Stimulated activated CD4-positive, alpha-beta T cell treated with anti-CD3 and anti-CD28 coated beads, Interleukin-12 subunit alpha, Interleukin-12 subunit beta, amount 100 ng/mL, for 4 hours (primary cell): Measurements from ENCODE around the gene CCDC85B.

Source experiments
- DNase-seq: peaks from one replicate; pipeline ENCODE4 v3.0.0-alpha.2; 2020

Gene CCDC85B

DNA sequence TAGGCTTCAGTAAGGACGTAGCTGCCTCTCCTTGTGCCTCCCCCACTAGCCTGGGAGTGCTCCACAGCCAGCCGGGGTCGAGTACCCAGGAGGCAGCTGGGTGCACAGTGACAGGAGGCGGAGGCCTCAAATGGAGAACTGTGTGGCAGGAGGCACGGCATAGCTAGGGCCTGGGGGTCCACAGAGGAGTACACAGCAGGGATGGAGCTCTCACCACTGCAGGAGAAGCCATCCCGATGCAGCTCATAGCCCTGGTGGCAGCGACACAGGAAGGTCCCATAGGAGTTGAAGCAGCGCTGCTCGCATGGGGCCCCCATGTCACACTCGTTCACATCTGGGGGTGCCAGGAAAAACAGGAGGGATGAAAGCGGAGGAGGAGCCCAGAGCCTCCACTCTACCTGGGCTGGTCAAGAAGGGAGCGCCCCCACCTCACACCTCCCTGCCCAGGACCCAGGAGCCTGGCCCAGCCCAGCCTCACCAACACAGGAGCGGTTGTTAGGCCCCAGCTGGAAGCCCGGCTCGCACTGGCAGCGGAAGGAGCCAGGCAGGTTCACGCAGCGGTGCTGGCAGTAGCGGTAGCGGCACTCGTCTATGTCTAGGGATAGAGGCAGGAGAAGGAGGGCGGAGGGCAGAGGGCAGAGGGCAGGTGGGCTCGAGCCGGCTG is 20.7 kb upstream of the CCDC85B start:
- DNase-seq: no peak

DNA sequence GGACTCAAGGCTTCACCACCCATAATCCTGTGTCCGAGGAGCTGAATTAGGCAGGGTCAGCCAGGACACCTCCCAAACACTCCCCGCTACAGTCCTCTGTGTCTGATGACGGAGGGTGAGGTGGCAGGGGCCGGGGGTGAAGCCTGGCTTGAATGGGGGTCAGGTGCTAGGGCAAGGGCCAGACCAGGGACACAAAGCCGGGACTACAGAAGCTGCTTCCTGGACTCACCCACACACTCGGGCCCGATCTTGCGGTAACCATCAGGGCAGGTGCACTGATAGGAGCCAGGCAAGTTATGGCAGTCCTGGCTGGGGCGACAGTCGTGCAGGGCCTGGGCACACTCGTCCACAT is 20.2 kb upstream of the CCDC85B start:
- no peak for DNase-seq

DNA sequence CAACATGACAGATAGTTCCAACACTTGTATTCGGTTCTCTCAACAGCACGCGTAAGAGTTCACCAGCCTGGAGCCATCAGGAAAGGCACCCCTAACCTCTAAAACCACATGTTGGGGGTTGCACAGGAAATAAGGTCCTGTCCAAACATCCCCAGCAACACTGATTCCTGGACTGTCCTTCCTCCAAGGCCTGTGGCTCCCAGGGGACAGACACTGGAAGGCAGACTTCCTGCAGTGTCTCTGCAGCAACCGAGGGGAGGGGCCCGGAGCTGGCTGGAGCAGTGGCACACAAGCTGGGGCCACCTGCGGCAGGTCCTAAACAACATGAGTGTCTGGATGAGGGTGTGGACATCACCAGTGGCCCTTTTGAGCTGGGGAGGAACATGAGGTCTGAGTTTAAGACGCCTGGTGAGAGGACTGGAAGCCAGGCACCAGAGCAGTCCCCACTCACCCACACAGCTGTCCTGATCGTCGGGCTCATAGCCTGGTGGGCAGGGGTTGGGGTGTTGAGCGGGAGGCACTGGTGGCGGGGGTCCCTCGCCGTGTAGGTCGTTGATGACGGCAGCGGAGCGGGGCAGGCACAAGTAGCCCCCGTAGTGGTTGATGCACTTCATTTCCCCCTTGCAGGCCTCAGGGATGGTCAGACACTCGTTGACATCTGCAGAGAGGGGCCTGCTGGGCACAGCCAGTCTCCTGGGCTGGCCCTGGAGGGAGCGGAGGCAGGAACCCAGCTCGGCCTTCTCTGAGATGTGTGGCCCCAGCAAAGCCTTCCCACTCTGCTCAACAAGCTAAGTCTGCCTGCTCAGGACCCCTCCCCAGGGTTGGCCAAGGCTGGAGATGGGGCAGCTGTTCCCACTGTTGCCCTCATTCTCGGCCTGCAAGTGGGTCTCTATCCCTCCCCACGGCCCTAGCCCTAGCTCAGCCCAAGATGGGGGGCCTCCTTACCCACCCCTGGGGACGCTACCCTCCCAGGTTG is 19.5 kb upstream of the CCDC85B start:
- DNase-seq: no peak

DNA sequence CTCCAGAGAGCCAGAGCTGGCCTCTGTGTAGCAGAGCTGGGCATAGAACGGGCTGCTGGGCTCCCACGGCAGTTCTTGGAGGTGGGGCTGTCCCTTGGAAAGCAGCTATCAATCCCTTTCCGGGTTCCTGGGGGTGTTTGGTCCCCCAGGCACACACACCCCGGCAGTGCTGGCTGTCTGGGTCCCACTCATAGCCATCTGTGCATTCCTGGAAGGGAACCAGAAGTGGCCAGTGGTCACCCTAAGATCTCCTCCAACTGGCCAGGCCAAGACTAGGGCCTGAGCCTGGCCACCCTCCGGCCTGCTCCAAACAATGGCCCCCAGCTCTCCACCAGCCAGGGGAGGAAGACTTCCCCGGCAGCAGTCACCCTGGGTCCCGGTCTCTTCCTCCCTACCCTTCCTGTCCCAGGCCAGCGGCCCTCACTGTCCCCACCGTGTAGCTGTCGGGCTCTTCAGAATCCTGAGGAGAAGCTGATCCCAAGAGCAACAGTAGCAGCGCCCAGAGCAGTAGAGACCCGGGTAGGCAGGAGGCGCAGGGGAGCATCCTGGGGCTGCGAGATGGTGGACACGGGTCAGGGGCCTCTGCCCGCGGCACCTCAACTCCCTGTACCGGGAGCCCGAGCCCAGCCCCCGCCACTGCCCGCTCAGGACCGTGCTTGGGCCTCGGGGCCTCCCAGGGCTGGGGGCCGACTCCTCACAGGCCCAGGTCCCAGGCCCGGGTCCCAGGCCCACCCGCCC is 18.5 kb upstream of the CCDC85B start:
- DNase-seq: no peak

DNA sequence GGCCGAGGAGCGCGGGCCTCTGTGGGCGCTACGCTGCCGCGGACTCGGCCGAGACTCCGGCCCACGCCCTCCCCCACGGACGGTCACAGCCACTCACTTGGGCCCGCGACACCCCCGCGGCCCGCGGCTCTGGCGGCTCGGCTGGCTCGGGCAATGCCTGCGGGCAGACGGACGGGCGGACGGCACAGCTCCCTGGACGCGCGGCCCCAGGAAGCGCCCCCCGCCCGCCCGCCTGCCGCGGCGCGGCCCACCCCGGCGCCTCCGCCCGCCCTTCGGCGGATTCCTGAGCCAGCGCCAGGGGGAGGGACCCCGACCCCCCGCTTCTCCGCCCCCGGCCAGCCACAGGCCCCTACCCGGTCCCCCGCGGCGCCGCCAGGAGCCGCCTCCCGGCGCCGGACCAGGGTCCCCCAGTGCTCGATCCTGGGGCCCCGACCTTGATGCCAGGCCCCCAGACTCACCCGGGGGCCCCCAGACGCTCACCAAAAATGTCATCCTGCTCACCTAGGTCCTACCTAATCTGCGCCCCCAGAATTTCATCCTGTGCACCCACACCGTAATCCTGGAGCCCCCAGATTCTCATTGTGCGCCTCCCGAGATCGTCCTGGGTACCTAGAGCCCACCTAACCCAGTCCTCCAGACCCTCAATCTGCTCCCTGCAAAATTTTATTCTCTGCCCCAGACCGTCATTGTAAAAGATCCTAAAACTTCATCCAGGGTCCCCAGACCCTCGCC is 17.7 kb upstream of the CCDC85B start, which contains the start of gene EFEMP2:
EFEMP2 (minus strand) TSS at position 215 of the 732 bp plus-strand sequence. CDS start 446 bp downstream, outside the sequence.
- DNase-seq: no peak

DNA sequence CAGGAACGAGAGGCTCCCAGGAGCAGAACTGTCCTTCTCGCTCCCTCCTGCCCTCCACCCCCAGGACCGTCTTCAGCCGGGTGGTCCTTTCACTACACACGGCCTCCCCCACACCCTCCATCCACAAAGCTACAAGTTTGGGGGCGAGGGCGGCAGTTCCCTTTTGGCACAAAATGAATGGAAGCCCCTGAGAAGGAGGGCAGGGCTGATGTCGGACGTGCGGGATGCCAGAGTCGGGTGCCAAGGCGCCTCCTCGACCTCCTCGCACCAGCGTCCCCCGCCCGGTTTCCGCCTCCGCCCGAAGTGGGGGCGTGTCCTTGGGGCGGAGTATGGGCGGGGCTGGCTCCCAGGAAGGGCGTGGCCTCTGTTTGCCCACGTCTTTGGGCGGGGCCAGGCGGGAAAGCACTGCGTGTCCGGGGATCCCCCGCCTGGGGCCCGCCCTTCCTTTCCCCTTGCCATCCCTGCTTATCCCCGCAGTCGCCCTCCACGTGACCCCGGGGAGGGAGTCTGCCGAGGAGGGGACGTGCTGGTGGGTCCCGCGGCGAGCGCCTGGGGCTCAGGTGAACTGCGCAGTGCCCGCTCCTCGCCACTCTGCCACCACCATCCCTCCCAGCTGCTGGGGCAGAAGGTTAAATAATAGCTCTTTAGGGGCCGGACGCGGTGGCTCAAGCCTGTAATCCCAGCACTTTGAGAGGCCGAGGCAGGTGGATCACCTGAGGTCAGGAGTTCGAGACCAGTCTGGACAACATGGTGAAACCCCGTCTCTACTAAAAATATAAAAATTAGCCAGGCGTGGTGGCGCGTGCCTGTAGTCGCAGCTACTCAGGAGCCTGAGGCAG is 16.9 kb upstream of the CCDC85B start:
- peak; percentile 97 for DNase-seq

DNA sequence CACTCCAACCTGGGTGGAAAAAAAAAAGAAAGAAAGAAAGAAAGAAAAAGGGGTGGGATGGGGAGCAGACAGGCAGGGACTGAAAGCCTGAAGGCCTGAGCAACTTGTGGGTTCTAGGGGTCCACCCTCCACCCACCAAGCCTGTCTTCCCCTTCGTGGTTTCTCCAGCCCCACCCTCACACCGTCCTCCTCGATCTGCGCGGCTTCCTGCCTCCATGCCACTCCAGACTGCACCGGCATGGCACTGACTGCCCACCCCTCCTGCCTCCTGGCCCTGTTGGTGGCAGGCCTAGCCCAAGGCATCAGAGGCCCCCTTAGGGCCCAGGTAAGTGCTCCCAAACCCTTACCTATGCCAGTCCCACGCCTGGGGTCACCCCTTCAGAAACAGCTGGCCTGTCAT is 10.9 kb upstream of the CCDC85B start, which contains the start of gene CTSW:
CTSW (plus strand) TSS at position 221 of the 400 bp plus-strand sequence; CDS start at position 239, 18 bp downstream.
- DNase-seq: no peak

DNA sequence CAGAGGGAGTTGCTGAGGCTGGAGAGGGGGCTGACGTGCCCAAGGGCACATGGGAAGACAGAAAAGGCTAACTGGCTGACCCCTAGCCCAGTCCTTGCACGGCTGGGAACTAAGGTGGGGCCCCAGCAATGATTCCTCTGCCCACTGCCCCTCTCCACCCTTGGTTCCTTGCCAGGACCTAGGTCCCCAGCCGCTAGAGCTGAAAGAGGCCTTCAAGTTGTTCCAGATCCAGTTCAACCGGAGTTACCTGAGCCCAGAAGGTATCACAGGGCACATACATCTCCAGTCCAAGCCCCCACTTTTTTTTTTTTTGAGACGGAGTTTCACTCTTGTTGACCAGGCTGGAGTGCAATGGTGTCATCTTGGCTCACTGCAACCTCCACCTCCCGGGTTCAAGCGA is 10.4 kb upstream of the CCDC85B start:
- DNase-seq: no peak

DNA sequence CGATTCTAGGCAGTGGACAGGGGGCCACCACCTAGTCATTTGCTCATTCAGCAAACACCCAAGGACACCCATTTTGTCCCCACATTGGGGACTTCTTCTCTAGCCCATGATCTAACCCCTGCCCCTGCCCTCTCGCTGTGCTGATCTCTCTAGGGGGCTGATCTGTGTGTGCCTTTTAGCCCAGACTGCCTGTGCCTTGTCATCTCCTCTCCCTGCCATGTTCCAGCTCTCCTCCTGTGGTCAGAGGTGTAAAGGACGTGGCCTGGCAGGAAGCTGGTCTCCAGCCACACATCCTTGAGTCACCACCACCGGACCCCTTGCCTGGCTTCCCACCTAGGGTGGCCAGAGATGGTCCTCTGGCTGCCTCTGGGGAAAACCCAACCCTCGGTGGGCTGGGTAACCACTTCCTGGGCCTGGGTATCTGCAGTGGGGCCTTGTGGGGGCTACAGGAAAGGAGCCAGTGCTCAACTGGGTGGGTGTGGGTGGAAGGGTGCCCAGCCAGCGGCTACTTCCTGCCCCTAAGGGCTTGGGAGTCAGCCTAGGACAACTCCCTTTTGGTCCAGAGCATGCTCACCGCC is 9.5 kb upstream of the CCDC85B start:
- no peak for DNase-seq

DNA sequence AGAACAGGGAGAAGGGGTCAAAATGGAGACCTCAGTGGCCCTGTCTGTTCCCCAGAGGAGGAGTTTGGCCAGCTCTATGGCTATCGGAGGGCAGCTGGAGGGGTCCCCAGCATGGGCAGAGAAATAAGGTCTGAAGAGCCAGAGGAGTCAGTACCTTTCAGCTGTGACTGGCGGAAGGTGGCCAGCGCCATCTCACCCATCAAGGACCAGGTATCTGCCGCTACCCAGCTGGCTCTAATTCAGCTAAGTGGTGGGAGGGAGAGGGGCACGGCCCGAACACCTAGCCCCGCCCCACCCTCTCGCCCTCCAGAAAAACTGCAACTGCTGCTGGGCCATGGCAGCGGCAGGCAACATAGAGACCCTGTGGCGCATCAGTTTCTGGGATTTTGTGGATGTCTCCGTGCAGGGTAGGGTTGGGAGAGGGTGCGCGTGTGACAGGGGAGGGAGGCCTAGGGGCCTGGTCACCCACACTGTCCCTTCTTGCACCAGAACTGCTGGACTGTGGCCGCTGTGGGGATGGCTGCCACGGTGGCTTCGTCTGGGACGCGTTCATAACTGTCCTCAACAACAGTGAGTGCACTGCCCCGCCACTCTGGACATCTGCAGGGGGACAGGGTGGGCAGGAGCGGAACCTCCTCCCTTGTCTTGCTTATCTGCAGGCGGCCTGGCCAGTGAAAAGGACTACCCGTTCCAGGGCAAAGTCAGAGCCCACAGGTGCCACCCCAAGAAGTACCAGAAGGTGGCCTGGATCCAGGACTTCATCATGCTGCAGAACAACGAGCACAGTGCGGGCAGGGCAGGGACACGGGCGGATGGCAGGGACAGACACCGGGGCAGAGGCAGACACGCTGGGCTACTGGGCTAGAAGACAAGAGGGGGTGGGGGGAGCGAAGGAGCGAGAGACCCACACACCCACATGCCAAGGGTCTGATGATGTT is 8.1 kb upstream of the CCDC85B start:
- DNase-seq: no peak

DNA sequence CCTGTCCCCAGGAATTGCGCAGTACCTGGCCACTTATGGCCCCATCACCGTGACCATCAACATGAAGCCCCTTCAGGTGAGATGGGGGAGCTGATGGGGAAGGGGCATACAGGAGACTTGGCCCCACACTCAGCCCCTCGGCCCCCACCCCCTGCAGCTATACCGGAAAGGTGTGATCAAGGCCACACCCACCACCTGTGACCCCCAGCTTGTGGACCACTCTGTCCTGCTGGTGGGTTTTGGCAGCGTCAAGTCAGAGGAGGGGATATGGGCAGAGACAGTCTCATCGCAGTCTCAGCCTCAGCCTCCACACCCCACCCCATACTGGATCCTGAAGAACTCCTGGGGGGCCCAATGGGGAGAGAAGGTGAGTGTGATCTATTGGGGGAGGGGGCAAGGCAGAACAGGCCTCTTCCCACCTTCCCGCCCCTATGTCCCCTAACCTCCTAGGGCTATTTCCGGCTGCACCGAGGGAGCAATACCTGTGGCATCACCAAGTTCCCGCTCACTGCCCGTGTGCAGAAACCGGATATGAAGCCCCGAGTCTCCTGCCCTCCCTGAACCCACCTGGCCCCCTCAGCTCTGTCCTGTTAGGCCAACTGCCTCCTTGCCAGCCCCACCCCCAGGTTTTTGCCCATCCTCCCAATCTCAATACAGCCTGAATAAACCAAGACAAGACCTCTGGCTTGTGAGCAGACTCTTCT is 7.3 kb upstream of the CCDC85B start:
- DNase-seq: no peak

DNA sequence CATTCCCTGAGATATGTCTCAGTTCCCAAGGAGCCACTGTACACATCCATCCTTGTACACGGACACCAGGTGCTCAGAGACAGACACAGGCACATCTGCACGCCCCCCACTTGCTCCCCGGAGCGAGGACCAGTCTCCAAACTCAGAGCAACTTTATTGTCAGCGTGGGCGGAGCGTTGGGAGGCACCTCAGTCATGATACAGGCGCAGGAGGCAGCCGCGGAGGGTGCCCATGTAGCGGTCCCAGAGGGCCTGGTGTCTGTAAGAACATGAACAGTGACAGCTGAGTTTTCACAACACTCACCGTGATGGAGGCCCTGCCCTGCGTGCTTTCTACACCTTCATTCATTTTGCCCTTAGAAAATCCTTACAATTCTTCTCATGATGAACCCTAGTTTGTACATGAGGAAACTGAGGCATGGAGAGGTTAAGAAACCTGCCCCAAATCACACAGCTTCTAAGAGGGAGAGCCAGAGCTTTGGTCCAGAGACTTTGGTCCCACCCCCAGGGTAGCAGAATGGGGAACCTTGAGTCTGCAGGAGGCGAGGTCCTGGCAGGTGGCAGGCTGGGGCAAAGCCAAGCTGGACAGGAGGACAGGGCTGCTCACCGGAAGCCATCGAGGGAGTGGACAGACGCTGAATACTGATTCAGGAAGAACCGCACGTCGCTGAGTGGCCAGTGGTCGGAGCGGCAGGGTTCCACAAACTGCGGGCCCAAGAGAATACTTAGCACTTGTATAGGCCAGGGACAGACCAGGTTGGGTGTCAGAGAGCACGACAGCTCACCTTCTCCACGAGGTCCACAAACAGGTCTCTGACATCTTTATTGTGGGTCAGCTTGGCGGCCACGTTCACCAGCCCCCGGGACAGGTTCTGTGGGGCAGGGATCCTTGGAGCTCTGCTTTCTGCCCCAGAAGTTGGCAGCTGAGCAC is 6.4 kb upstream of the CCDC85B start:
- no peak for DNase-seq

DNA sequence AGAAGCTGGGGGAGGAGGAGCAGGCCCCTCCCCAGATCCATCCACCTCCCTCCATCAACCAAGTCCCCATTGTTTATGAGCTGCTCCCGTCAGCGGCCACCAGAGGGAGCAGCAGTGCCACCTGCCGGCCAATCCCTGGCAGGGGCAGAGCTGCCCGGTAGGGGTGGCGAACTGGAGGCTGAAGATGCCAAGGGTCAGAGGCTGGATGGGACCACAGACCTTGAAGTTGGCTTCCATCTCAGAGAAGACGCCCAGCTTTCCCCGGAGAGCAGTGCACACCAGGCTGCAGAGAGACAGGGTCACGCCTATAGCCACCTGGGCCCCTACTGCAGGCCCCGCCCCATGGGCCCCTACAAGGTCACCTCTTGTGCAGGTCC is 5.8 kb upstream of the CCDC85B start:
- peak; percentile 81 for DNase-seq

DNA sequence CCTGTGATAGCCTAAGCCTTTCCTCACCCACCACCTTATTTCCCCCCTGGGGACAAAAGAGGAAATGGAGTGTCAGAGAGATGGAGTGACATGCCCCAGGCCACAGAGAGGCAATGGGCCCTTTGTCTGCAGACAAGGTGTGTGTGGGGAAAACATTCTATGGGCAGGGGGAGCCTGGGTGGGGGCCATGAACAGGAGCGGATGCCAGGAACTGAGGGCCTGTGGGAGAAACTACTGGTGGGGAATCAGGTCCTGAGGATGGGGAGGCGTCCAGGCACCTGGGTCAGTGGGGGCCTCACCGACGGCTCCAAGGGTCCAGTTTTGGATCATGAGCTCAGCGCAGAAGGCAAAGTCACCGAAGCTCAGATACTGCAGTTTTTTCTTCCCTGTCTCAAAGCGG is 5.2 kb upstream of the CCDC85B start:
- DNase-seq: no peak

DNA sequence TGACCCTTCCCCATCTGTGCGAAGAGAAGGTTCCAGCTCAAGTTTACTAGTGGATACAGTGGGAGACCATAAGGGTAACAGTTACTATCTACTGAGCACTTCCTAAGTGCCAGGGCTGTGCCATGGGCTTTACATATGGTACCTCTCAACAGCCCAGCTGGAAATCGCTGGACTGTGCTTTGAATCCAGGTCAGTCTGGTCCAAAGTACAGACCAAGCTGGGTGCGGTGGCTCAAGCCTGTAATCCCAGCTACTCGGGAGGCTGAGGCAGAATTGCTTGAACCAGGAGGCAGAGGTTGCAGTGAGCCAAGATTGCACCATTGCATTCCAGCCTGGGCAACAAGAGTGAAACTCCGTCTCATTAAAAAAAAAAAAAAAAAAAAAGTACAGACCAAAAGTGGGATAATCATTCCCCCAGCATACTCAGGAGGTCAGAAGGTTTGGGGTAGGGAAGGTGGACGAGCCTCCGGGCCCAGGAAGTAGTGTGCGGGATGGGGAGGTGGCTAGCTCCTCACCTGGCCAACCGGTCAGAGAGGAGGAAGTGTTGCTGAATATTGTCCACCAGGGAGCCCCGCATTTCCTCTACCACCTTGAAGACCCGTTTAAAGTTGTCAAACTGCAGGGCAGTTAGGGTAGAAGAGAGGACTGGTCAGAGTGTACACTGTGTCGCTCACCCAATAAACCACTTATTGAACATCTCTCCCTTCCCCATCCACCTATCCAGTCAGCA is 4.5 kb upstream of the CCDC85B start:
- DNase-seq: no peak

DNA sequence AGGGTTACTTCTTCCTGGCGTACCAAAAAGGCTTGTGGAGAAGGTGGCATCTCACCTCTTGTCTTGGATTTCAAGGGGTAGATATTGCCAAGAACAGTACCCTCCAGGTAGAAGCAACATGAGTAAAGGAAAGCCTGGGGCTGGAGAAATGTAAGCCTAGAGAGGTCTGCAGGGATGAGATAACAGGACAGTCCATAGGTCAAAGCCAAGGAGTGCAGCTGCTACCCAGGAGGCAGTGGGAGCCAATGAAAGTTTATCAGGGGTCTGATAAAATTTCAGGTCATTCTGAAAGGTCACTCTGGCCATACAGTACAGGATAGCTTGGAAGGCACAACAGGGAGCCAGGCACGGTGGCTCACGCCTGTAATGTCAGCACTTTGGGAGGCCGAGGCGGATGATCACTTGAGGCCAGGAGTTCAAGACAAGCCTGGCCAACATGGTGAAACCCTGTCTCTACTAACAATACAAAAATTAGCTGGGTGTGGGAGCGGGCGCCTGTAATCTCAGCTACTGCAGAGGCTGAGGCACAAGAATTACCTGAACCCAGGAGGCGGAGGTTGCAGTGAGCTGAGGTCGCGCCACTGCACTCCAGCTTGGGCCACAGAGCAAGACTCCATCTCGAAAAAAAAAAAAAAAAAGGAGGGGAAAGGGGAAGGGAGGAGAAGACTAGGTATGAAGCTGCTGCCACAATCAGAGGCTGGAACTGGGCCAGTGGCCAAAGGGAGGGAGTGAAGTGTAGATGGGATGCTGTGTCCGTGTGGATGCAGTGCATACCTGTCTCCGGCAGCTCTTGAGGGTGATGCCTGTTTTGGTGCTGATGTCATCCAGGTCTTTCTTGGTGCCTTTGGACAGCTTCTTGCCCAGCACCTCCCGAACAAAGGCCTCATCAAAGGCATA is 3.4 kb upstream of the CCDC85B start:
- no peak for DNase-seq
